Stimulated activated CD8-positive, alpha-beta memory T cell treated with anti-CD3 and anti-CD28 coated beads, Interleukin-4, amount 100 ng/mL, for 4 hours (primary cell): Measurements from ENCODE around the gene ILDR1.

Experiments
- DNase-seq, 2 donors: peaks; one replicate each; pipeline ENCODE4 v3.0.0-alpha.2; 2020; ENCODE audit warnings: low read depth in 2 of 2, low spot score in 1 of 2

The ILDR1 gene

GRCh38 chr3:121994551-121994950 lies 27.5 kb downstream of the ILDR1 start:
- DNase-seq, result no peak

- no peak for DNase-seq
Observed at GRCh38 chr3:121992601-121993560, 29.2 kb downstream of the ILDR1 start.

GRCh38 chr3:121989943-121990342 lies 32.1 kb downstream of the ILDR1 start:
- DNase-seq, result no peak

- DNase-seq, result no peak
Observed at GRCh38 chr3:121988146-121988545, 33.9 kb downstream of the ILDR1 start.

- DNase-seq, result no peak
Observed at GRCh38 chr3:121985846-121986245, 36.2 kb downstream of the ILDR1 start.

- no peak for DNase-seq
Observed at GRCh38 chr3:121981473-121981872, 40.6 kb downstream of the ILDR1 start.

- no peak for DNase-seq
Observed at GRCh38 chr3:121980450-121980796, 41.6 kb downstream of the ILDR1 start.

GRCh38 chr3:121979734-121980449 lies 42.2 kb downstream of the ILDR1 start:
- DNase-seq, result no peak

GRCh38 chr3:121979246-121979645 lies 42.8 kb downstream of the ILDR1 start:
- DNase-seq, result no peak

- DNase-seq, result no peak
Observed at GRCh38 chr3:121976727-121977126, 45.3 kb downstream of the ILDR1 start.

- DNase-seq, result no peak
Observed at GRCh38 chr3:121975702-121976302, 46.2 kb downstream of the ILDR1 start.

- DNase-seq, result no peak
Observed at GRCh38 chr3:121974601-121975111, 47.4 kb downstream of the ILDR1 start.

- no peak for DNase-seq
Observed at GRCh38 chr3:121970047-121970446, 52.0 kb downstream of the ILDR1 start.

GRCh38 chr3:121969631-121970030 lies 52.4 kb downstream of the ILDR1 start:
- no peak for DNase-seq

- no peak for DNase-seq
Observed at GRCh38 chr3:121963608-121964007, 58.4 kb downstream of the ILDR1 start.

- DNase-seq, result no peak
Observed at GRCh38 chr3:121962443-121962842, 59.6 kb downstream of the ILDR1 start.

- no peak for DNase-seq
Observed at GRCh38 chr3:121961283-121961682, 60.8 kb downstream of the ILDR1 start.

GRCh38 chr3:121958801-121959200 lies 63.2 kb downstream of the ILDR1 start:
- DNase-seq, result no peak

GRCh38 chr3:121957674-121958415 lies 64.2 kb downstream of the ILDR1 start:
- DNase-seq, result no peak

- no peak for DNase-seq
Observed at GRCh38 chr3:121956363-121956762, 65.7 kb downstream of the ILDR1 start.

- no peak for DNase-seq
Observed at GRCh38 chr3:121951291-121951919, 70.6 kb downstream of the ILDR1 start.
